SU-DHL-6 (cell line): ENCODE results near the gene SUCLG2.

ENCODE experiments used
- H2AFZ ChIP-seq: fragments of 200-600 bp; sonication (generic); 2 replicates; pipeline ENCODE4 v1.6.1; 2014; ENCODE audit warnings: low read depth, mild to moderate bottlenecking, moderate library complexity, mixed read lengths, antibody characterized with exemption, low read length; ENCODE audit not compliant: severe bottlenecking
- H3F3A ChIP-seq: fragments of 200-600 bp; shearing (Covaris generic); 2 replicates; pipeline ENCODE4 v1.6.0; 2016; ENCODE audit warnings: antibody characterized with exemption, mild to moderate bottlenecking; ENCODE audit not compliant: insufficient read depth
- H3K27ac ChIP-seq: fragments of 200-600 bp; sonication (generic); 2 replicates; pipeline ENCODE4 v1.5.1; 2016; ENCODE audit warnings: low read depth, mild to moderate bottlenecking, low read length, moderate library complexity, mixed read lengths
- H3K27me3 ChIP-seq: fragments of 200-600 bp; sonication (generic), shearing (Covaris generic); 2 replicates; pipeline ENCODE4 v1.6.0; 2014; ENCODE audit warnings: mild to moderate bottlenecking, low read length
- H3K36me3 ChIP-seq: fragments of 200-600 bp; sonication (generic); 2 replicates; pipeline ENCODE4 v1.6.1; 2014; ENCODE audit warnings: mild to moderate bottlenecking, low read length, mixed read lengths
- H3K4me2 ChIP-seq: fragments of 300-600, 200-600 bp; shearing (Covaris generic), sonication (generic); 2 replicates; pipeline ENCODE4 v1.6.0; 2014; ENCODE audit warnings: low read length, low read depth, mild to moderate bottlenecking; ENCODE audit not compliant: poor library complexity, severe bottlenecking
- H3K4me3 ChIP-seq: fragments of 200-600 bp; sonication (generic); 2 replicates; pipeline ENCODE4 v1.5.1; 2014; ENCODE audit warnings: antibody characterized with exemption, low read length, mild to moderate bottlenecking, mixed read lengths; ENCODE audit not compliant: insufficient read depth, poor library complexity, severe bottlenecking
- H3K79me2 ChIP-seq: fragments of 200-600 bp; sonication (generic); 2 replicates; pipeline ENCODE4 v1.6.1; 2014; ENCODE audit warnings: mild to moderate bottlenecking, low read length, moderate library complexity; ENCODE audit not compliant: insufficient read depth
- H3K9ac ChIP-seq: fragments of 200-600 bp; sonication (generic); 2 replicates; pipeline ENCODE4 v1.7.0; 2014; ENCODE audit warnings: mild to moderate bottlenecking, low read length
- H3K9me2 ChIP-seq: fragments of 200-600 bp; sonication (generic); replicated peaks from 2 replicates; pipeline ENCODE4 v1.6.1; 2014; ENCODE audit warnings: low read length; ENCODE audit not compliant: insufficient read depth
- H3K9me3 ChIP-seq: fragments of 200-600 bp; sonication (generic); 2 replicates; pipeline ENCODE4 v1.6.1; 2014; ENCODE audit warnings: low read length, mixed read lengths; ENCODE audit not compliant: insufficient read depth
- H4K20me1 ChIP-seq: fragments of 200-600 bp; sonication (generic); 2 replicates; pipeline ENCODE4 v1.6.1; 2014; ENCODE audit warnings: low read depth, mild to moderate bottlenecking, antibody characterized with exemption, low read length, moderate library complexity, mixed read lengths
- CTCF ChIP-seq: fragments of 200-600 bp; sonication (generic); IDR thresholded peaks from one replicate; pipeline ENCODE4 v1.5.1; 2017; ENCODE audit warnings: antibody characterized with exemption, mild to moderate bottlenecking, low read length, moderate library complexity; ENCODE audit not compliant: insufficient read depth, poor library complexity, severe bottlenecking
- EZH2phosphoT487 ChIP-seq: fragments of 200-600 bp; sonication (generic), shearing (Covaris generic); conservative IDR thresholded peaks from 2 replicates; pipeline ENCODE4 v1.6.1; 2018; ENCODE audit warnings: mild to moderate bottlenecking, antibody characterized with exemption, low read length, moderate library complexity, mixed read lengths

SUCLG2 gene

GRCh38 chr3:67509471-67510075 lies 144.8 kb downstream of the SUCLG2 start:
- H3K27me3 ChIP-seq: no peaks in the 10 kb centered on the region
- no peak overlapping the region for H3K4me2 ChIP-seq
- H3K9me3 ChIP-seq: no peaks in the 10 kb centered on the region
- no peak overlapping the region for H3K9ac ChIP-seq
- H3K9me2 ChIP-seq: no peaks in the 10 kb centered on the region
- no peaks in the 10 kb centered on the region for H3K36me3 ChIP-seq
- no peaks in the 10 kb centered on the region for H4K20me1 ChIP-seq
- no peaks in the 10 kb centered on the region for H3F3A ChIP-seq
- no peaks in the 10 kb centered on the region for H3K79me2 ChIP-seq
- H3K4me3 ChIP-seq: no peak overlapping the region
- no peak overlapping the region for H3K27ac ChIP-seq
- H2AFZ ChIP-seq: no peak overlapping the region
- TF ChIP-seq EZH2phosphoT487 (no peak), CTCF (no peak)

GRCh38 chr3:67507584-67507983 lies 146.8 kb downstream of the SUCLG2 start:
- H3K27me3 ChIP-seq: no peaks in the 10 kb centered on the region
- TF ChIP-seq CTCF: no peak
- TF ChIP-seq EZH2phosphoT487: no peak
- no peak overlapping the region for H3K9ac ChIP-seq
- no peak overlapping the region for H2AFZ ChIP-seq
- H3K27ac ChIP-seq: no peak overlapping the region
- H3K36me3 ChIP-seq: no peaks in the 10 kb centered on the region
- no peak overlapping the region for H3K4me2 ChIP-seq
- no peaks in the 10 kb centered on the region for H4K20me1 ChIP-seq
- H3K9me2 ChIP-seq: no peaks in the 10 kb centered on the region
- no peaks in the 10 kb centered on the region for H3K79me2 ChIP-seq
- no peaks in the 10 kb centered on the region for H3F3A ChIP-seq
- H3K9me3 ChIP-seq: no peaks in the 10 kb centered on the region
- H3K4me3 ChIP-seq: no peak overlapping the region

GRCh38 chr3:67500709-67501108 lies 153.7 kb downstream of the SUCLG2 start:
- H3K79me2 ChIP-seq: no peaks in the 10 kb centered on the region
- no peaks in the 10 kb centered on the region for H3K9me3 ChIP-seq
- no peaks in the 10 kb centered on the region for H3F3A ChIP-seq
- TF ChIP-seq EZH2phosphoT487: no peak
- TF ChIP-seq CTCF: no peak
- no peaks in the 10 kb centered on the region for H3K9me2 ChIP-seq
- no peak overlapping the region for H2AFZ ChIP-seq
- H3K27ac ChIP-seq: no peak overlapping the region
- H3K27me3 ChIP-seq: no peaks in the 10 kb centered on the region
- no peak overlapping the region for H3K4me2 ChIP-seq
- H4K20me1 ChIP-seq: no peaks in the 10 kb centered on the region
- no peak overlapping the region for H3K4me3 ChIP-seq
- H3K36me3 ChIP-seq: no peaks in the 10 kb centered on the region
- no peak overlapping the region for H3K9ac ChIP-seq
